IPS DF 19.7 (cell line): Measurements from ENCODE around the gene SLC4A1.
A peak's percentile ranks its signal among the peaks of the same experiment; 100 is the strongest.

ENCODE experiments used
- DNase-seq: peaks from one replicate; pipeline ENCODE4 v3.0.0-alpha.2; 2013; ENCODE audit warnings: low read depth, low spot score

SLC4A1 gene

GRCh38 chr17:44283344-44284023, 15.5 kb upstream of the SLC4A1 start:
- DNase-seq: no peak

- no peak for DNase-seq
Measured at GRCh38 chr17:44282264-44282663, 14.3 kb upstream of the SLC4A1 start.

GRCh38 chr17:44281570-44281969, 13.6 kb upstream of the SLC4A1 start:
- DNase-seq: no peak

GRCh38 chr17:44280392-44280937, 12.5 kb upstream of the SLC4A1 start:
- no peak for DNase-seq

GRCh38 chr17:44279666-44280391, 11.9 kb upstream of the SLC4A1 start:
- DNase-seq: peak; percentile 48

- DNase-seq: no peak
Measured at GRCh38 chr17:44279346-44279665, 11.4 kb upstream of the SLC4A1 start.

- DNase-seq: no peak
Measured at GRCh38 chr17:44277976-44278375, 10.0 kb upstream of the SLC4A1 start.

GRCh38 chr17:44273607-44274006, 5.7 kb upstream of the SLC4A1 start:
- no peak for DNase-seq

- DNase-seq: no peak
Measured at GRCh38 chr17:44272954-44273353, 5.0 kb upstream of the SLC4A1 start.

DNA sequence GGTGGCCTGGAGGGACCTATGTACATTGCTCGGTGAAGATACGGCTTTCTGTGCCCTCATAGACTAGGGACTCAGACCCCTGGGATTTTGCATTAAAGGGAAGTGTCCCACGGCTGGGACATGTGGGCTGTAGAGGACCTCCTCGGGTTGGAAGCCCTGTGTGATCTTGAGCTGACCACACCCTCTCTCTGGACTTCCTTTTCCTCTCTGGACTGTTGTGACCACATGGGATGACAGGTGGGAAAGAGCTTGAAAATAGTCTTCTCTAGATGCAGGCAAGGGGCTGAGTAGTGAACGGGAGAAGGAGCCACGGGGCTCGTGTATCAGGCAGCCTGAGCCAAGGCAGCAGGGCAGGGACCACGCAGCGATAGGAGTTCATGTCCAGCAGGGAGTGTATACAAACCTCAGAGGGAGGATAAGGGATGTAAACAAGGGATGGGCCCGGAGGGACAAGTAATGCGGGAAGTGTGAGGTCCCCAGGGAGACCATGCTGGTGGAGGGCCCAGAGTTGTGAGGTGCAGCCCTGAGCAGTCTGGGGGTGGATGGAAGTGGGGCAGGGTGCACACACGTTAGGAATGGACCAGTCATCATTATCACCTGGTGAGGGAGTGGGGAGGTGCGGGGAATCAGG, 4.5 kb upstream of the SLC4A1 start:
- DNase-seq: no peak

DNA sequence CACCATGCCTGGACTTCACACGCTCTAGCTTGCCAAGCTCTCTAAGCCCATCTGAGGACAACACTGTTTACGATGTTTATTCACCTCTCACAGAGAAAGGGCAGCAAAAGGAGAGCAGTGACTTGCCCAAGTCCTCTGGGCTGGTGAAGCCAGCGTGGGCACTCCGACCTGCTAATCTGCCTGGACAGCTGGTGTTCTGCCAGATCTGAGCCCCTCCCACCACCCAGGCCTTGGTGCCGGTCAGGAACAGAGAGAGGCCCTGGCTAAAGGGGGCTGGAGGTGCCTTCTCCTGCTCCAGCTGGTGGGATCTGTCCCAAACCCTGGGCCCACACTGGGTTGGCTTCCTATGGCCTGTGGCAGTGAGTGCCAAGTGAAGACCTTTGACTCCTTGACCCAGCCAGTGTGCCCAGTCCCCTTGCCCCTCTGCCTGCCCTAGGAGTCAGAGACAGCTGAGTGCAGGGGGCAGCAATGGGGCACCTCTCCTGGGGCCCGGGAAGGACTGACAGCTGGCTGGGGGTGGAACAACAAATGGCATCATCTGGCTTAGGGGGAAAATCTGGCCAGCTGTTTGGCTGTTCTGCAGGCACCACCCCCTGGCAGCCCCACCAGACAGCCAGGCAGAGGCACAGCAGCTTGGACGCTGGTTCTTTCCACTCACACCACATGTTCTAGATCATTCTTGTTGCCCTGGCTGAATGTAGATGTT, 1.8 kb upstream of the SLC4A1 start:
- DNase-seq: no peak

DNA sequence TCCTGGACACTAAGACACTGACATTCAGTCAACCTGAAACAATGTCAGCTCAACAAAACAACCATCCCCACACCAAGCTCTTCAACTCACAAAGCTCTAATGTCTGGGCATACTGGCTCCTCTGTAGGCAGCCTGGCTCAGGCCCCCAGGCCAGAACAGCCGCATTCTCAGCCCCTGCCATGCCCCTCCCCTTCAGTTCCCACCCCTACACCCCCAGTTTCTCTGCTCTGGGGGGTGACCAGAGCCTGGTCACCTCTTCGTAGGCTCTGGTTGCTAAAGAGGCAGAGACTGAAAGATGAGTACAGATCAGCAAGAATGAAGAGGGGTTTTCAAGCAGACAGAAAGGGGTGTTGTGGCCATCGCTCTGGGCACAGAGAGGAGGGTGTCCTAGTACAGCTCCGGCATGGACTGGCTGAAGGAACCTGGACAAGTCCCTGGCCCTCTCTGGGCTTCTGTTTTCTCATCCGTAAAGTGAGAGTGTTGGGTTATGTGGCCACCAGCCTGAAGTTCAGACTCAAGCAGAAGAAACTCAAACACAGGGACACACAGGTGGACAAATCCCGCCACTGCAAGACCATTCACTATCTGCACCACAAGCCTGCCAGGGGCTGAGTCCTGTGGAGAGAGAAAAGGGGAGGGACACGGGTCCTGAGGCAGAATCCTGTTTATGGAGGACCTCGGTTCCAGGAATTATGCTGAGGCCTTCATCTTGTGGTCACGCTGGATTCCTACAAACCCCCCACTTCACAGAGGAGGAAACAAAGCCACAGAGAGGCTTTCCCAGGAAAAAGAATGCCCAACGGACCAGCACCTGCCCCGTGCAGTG, 987 bp upstream of the SLC4A1 start:
- DNase-seq: no peak

GRCh38 chr17:44267165-44267455, 825 bp downstream of the SLC4A1 start:
- DNase-seq: no peak

GRCh38 chr17:44266402-44267164, 1.4 kb downstream of the SLC4A1 start:
- no peak for DNase-seq

- DNase-seq: no peak
Measured at GRCh38 chr17:44263345-44263902, 4.5 kb downstream of the SLC4A1 start.

GRCh38 chr17:44262654-44263225, 5.2 kb downstream of the SLC4A1 start:
- no peak for DNase-seq

DNA sequence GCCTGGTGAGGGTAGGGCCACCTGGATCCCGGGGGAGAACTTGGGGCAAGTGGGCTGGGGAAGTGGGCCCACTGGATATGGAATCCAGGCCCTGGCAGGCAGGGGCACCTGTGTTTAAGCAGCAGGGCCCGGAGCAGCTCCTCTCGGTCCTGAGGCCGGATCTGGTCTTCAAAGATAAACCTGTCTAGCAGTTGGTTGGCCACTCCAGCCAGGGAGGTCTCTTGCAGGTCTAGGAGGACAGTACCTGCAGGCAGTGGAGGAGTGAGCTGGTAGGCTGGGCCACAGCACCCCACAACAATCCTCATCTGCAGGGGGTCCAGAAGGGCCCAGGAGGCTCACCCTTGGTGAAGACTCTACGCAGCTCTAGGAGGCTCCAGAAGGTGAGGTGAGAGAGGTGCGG, 7.6 kb downstream of the SLC4A1 start:
- no peak for DNase-seq

DNA sequence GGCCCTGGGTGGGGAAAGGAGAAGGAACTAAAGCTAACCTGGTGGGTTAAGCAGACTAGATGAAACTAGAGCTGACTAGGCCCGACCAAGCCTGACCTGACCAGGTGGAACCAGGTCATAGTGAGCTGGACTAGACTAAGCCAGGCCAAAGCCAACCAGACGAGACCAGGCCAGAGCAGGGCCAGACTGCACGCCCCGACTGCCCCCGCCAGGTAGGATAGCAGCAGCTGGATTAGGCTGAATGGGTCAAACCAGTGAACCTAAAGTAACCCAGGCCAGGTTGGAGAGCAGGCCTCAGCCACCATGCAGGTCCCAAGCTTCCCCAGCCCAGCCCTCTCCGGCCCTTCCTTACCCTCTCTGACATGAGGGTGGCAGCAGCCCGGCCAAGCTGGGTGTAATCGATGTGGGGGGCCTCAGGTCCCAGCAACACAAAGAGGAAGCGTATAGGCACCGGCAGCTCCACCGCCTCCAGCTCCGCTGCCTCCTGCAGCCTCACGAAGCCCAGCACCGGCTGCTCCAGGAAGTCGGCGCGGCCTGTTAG, 9.1 kb downstream of the SLC4A1 start:
- DNase-seq: no peak

DNA sequence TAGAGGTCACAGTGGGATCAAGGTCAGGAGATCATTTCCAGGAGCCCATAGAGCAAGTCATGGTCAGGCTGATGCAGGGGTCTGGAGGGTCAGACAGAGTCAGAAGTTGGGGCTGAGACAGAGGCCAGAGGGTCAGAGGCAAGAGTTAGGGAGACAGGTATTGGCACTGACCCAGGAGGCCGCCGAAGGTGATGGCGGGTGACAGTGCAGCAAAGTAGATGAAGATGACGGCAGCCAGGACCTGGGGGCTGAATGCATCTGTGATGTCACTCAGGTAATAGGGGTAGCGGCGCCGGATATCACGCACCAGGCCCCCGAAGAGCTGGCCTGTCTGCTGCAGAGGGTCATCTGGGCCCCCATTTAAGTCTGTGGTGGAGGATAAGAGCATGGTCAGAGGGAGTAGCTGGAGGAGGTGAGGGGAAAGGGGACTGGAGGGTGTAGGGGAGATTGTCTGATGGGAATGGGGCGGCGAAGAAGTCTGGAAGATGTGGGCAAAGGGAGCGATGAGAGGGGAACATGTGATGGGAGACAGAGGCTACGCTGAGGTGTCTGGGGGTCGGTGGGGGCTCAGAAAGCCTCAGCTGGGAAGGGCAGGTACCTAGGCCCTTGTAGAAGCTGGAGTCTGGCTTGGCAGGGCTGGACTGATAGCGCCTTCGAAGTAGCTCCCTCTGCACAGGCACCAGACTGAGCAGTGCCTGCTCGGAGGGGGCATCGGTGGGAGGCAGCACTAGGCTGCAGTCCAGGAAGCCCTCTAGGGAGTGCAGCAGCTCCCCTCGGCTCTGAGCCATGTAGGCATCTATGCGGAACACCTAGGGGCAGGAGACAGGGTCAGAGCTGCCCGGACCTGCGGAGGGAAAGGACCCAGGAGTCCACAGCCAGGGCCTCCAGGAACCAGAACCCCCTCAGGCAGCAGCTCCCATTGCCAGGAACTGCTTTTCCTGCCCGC, 9.8 kb downstream of the SLC4A1 start:
- DNase-seq: no peak
